Astrocyte (in vitro differentiated cells and primary cell): ENCODE data around the gene KIAA1549.

ENCODE experiments used
- CTCF ChIP-seq: IDR thresholded peaks from 2 replicates; pipeline ENCODE4 v1.5.1; 2011; ENCODE audit warnings: low read depth, mild to moderate bottlenecking, inconsistent platforms, low read length, moderate library complexity; ENCODE audit not compliant: insufficient read depth
- EZH2 ChIP-seq: IDR thresholded peaks from 2 replicates; pipeline ENCODE4 v1.6.1; 2012; ENCODE audit warnings: mild to moderate bottlenecking, low read length, inconsistent platforms; ENCODE audit not compliant: insufficient read depth

- TF ChIP-seq CTCF (no peak), EZH2 (no peak)
Measured at GRCh38 chr7:138932427-138932826, 48.8 kb downstream of the KIAA1549 start.
